HG03097 (cell line): Measurements from ENCODE around the gene MAP3K13.
A peak's percentile ranks its signal among the peaks of the same experiment; 100 is the strongest.

Experiments
- ATAC-seq: cut with Tn5 transposase; IDR thresholded peaks from one replicate; pipeline ENCODE4 v1.9.1; 2021; ENCODE audit not compliant: unreplicated experiment, low FRiP score

The MAP3K13 gene

DNA sequence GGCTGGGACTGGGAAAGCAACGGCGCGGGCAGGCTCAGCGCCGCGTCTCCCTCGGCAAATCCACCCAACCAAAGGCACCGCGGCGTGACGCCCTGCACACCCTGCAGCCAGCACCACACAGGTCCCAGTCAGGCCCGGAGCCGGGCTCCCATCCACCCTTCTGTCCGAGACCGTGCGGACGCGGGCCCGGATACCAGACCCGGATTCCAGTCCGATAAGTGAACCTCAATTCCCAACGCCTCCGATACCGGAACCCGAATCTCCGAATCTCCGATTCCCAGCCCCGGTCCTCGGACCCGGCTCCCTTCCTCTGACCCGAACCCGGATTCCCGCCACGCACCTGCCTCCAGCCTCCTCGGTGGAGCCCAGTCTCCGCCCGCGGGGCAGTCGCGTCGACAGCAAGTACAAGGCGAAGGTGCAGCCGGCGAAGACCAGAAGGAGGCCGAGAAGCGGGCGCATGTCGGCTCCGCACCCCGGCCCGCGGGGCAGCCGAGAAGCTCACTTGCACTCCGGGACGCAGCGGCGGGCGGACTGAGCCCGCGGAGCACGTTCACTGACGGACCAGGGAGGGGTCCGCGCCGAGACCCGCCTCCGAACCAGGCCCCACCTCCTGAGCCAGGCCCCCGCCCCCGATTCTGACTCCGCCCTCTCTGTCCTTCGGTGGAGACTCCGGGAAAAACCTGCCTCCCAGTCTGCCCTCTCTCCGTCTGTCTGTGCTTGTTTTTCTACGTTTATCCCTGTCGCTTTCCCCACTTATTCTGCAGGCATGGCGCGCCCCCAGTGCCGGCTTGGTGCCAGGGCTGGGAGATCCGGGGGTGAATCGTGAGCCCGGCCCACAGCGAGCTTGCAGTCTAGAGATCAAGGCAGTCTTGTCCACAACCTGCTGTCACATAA is 135.8 kb downstream of the MAP3K13 start, which contains the start of gene TMEM41A:
TSS of gene TMEM41A (minus strand) at position 533 of the 894 bp plus-strand sequence. CDS start at position 459, 74 bp downstream.
- ATAC-seq, result peak; percentile 95

- ATAC-seq, result no peak
Measured at GRCh38 chr3:185502987-185503386, 140.1 kb downstream of the MAP3K13 start.

DNA sequence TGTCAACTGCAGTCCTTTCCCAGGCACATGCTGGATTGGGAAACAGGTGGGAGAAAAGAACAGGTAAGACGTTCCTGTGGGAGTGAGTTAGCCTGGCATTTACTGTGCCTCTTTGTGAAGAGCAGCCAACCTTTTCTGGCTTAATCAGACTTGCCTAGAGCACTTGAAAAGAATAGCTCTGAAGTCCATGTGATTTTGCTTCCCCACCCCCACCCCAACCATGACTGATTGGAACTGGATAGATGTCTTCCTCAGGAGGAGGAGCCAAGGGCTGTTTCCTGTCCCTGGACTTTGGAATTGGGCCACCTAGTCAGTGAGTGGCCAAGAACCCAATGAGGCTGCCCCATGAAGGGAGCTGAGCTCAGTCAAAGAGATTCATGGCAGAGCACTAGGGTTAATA is 140.6 kb downstream of the MAP3K13 start:
- no peak for ATAC-seq

DNA sequence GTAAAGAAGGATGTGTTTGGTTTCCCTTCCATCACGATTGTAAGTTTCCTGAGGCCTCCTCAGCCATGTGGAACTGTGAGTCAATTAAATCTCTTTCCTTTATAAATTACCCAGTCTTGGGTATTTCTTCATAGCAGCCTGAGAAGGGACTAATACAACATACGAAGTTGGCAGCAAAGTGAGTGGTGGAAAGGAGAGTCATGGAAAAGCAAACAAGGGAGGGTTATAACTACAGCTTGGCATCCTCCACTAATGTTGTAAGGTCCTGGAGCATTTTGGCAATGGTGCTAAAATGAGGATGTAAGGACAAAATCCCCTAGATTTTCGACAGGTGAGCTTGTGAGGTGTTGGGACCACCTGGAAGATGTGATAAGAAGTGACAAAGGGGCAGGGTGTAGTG is 141.7 kb downstream of the MAP3K13 start:
- ATAC-seq, result no peak

GRCh38 chr3:185507883-185508282 is 144.9 kb downstream of the MAP3K13 start:
- no peak for ATAC-seq

GRCh38 chr3:185508335-185508991 is 145.5 kb downstream of the MAP3K13 start:
- no peak for ATAC-seq

DNA sequence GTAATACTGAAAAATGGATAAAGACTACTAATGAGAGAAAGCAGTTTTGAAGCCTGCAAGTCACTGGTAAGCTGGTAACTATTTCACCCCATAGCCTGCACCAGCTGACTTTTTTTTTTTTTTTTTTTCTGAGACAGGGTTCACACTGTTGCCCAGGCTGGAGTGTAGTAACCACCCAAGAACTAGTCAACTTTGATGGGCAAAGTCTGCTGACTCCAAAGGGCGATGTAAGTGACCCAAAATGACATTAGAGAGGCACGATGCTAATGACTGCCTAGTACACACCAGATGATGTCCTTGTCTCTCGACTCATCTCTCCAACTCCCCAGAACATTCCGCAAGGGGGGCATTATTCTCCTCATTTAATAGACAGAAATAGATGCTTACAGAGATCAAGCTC is 148.8 kb downstream of the MAP3K13 start:
- ATAC-seq, result no peak

- no peak for ATAC-seq
Measured at GRCh38 chr3:185517387-185518130, 154.6 kb downstream of the MAP3K13 start.

GRCh38 chr3:185519021-185519420 is 156.1 kb downstream of the MAP3K13 start:
- no peak for ATAC-seq

DNA sequence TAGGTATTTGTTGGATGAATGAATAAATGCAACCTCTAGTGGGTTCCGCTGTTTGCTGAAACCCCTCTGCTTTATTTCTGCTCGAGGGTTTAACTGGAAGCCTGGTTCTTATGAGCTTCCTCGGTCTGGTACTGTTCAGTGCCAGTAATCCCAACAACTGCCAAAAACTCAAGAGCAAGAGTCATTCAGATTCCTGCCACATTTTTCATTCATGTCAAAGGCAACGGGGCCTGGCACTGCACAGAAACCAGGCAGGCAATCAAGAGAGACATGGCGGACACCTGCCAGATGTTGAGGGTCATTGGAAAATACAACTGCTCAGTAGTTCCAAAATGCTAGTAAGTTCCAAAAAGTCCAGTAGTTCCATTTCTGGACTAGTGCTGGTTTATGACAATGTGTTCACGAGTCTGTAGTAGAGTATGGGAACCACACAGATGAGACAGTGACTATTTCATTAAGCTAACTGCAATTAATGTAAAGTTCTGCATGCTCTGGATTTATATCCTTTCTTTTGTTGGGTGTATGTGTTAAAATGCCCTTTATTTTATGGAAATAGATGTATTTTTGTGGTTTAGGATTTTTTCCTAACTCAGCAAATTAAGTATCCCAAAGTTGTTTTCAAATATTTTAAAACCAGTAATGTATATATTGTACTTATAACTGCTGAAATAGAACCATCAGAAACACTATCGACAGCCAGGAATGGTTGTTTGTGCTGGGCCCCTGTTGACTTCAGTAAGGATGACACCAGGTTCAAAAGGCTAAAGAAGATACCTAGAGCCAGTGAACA is 158.6 kb downstream of the MAP3K13 start:
- no peak for ATAC-seq

DNA sequence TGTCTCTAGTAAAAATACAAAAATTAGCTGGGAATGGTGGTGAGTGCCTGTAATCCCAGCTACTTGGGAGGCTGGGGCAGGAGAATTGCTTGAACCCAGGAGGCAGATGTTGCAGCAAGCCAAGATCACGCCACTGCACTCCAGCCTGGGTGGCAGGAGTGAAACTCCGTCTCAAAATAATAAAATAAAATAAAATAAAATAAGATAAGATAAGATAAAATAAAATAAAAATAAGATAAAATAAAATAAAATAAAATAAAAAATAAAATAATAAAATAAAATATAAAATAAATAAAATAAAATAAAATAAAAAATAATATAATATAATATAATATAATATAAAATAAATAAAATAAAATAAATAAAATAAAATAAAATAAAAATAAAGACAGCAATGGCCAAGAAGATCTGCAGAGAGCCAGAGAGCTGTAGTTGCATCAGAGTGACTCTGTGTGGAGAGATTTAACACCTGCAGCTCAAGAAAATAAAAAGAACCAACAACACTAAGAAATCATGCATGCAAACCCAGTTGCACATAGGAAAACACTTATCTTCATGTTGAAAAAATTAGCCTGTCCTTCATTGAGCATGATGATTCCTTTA is 163.5 kb downstream of the MAP3K13 start:
- ATAC-seq, result no peak

- no peak for ATAC-seq
Measured at GRCh38 chr3:185527364-185527763, 164.4 kb downstream of the MAP3K13 start.

GRCh38 chr3:185528532-185528931 is 165.6 kb downstream of the MAP3K13 start:
- ATAC-seq, result no peak

- ATAC-seq, result no peak
Measured at GRCh38 chr3:185530856-185531255, 167.9 kb downstream of the MAP3K13 start.

DNA sequence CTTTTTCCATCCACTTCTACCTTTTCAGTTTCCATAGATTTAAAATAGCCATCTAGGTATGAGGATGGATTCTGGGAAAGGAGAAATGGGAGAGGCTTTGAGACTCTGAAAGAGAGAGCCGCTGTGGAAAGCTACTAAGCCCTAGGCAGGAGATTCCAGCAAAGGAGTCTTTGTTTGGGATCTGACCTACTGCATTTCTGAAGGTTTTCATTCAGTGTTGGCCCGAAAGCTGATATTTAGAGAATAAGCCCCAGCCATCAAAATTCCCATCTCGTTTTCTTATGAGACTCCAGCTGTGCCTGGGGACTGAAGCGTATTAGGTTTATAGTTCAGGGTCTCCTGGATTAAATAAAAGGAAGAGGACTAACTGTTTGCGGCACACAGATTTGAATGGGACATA is 170.0 kb downstream of the MAP3K13 start:
- no peak for ATAC-seq

GRCh38 chr3:185534511-185534910 is 171.6 kb downstream of the MAP3K13 start:
- ATAC-seq, result no peak

- peak; percentile 97 for ATAC-seq
Measured at GRCh38 chr3:185537369-185537970, 174.5 kb downstream of the MAP3K13 start.
